CD4-positive, CD25-positive, alpha-beta regulatory T cell (primary cell): ENCODE results near the gene EHMT1. TPM values are rescaled to one million over a fixed set of nuclear protein-coding genes. Genes with fewer than 3 reads are reported as not detected.

ENCODE experiments used
- ATAC-seq, 2 donors: fragments of 150-1000 bp; cut with Tn5 transposase; one replicate each; pipeline ENCODE4 v1.10.0; 2021; ENCODE audit warnings: low read depth in 2 of 2, moderate number of reproducible peaks in 2 of 2, moderate library complexity in 1 of 2
- DNase-seq, 3 donors: peaks; one replicate each; pipeline versions ENCODE4 v3.0.0 to v3.0.0-alpha.2; 2012 to 2022; ENCODE audit warnings: mixed read lengths in 1 of 3
- H3K27ac ChIP-seq: one replicate; pipeline ENCODE4 v1.7.0; 2013; ENCODE audit warnings: mild to moderate bottlenecking, low read length; ENCODE audit not compliant: insufficient read depth, poor library complexity, severe bottlenecking
- H3K27me3 ChIP-seq: one replicate; pipeline ENCODE4 v1.7.0; 2013; ENCODE audit warnings: low read length; ENCODE audit not compliant: control insufficient read depth, insufficient read depth
- H3K36me3 ChIP-seq: one replicate; pipeline ENCODE4 v1.7.0; 2013; ENCODE audit warnings: mild to moderate bottlenecking, low read length, moderate library complexity; ENCODE audit not compliant: control insufficient read depth, insufficient read depth
- H3K4me1 ChIP-seq: 2 replicates; pipeline ENCODE4 v1.7.0; 2013; ENCODE audit warnings: mild to moderate bottlenecking, low read length; ENCODE audit not compliant: insufficient read depth, control insufficient read depth, poor library complexity, severe bottlenecking
- H3K4me3 ChIP-seq: one replicate; pipeline ENCODE4 v1.7.0; 2013; ENCODE audit warnings: low read depth, mild to moderate bottlenecking, low read length, moderate library complexity
- H3K9me3 ChIP-seq, 2 experiments: 1 replicate in 1 of 2; 2 replicates in 1 of 2; pipeline ENCODE4 v1.7.0; 2013; ENCODE audit warnings: low read length in 2 of 2, mild to moderate bottlenecking in 1 of 2, moderate library complexity in 1 of 2; ENCODE audit not compliant: control insufficient read depth in 2 of 2
- H3K27ac Mint-ChIP-seq, 3 donors: one replicate each; pipeline ENCODE4 v1.8.0; 2020 to 2022; ENCODE audit warnings: mild to moderate bottlenecking in 3 of 3, mixed read lengths in 3 of 3, moderate library complexity in 2 of 3
- H3K27me3 Mint-ChIP-seq: one replicate; pipeline ENCODE4 v1.8.0; 2022; ENCODE audit warnings: mild to moderate bottlenecking, mixed read lengths
- H3K36me3 Mint-ChIP-seq: one replicate; pipeline ENCODE4 v1.8.0; 2020; ENCODE audit warnings: mixed read lengths
- H3K4me1 Mint-ChIP-seq, 4 donors: one replicate each; pipeline ENCODE4 v1.8.0; 2020 to 2022; ENCODE audit warnings: mixed read lengths in 4 of 4, mild to moderate bottlenecking in 1 of 4
- H3K4me3 Mint-ChIP-seq, 4 donors: one replicate each; pipeline ENCODE4 v1.8.0; 2020 to 2022; ENCODE audit warnings: mild to moderate bottlenecking in 4 of 4, mixed read lengths in 4 of 4, moderate library complexity in 3 of 4
- H3K9me3 Mint-ChIP-seq, 7 donors: one replicate each; pipeline ENCODE4 v1.8.0; 2020 to 2022; ENCODE audit warnings: mixed read lengths in 7 of 7, mild to moderate bottlenecking in 3 of 7, moderate library complexity in 2 of 7
- polyA plus RNA-seq, 4 donors: library from polyadenylated mRNA; unstranded; fragments of 300-500 nt; fragmentation: Illumina TruSeq; gene quantifications; one replicate each; pipeline ENCODE4 v1.2.3, GENCODE V29; 2021
- total RNA-seq: library from RNA; stranded (reverse); gene quantifications from one replicate; pipeline ENCODE4 v1.2.3, GENCODE V29; 2022

EHMT1 gene
- total and polyA plus RNA-seq, 5 donors from 2014 or later, result 17.9 to 142 (median 20.0) TPM

DNA sequence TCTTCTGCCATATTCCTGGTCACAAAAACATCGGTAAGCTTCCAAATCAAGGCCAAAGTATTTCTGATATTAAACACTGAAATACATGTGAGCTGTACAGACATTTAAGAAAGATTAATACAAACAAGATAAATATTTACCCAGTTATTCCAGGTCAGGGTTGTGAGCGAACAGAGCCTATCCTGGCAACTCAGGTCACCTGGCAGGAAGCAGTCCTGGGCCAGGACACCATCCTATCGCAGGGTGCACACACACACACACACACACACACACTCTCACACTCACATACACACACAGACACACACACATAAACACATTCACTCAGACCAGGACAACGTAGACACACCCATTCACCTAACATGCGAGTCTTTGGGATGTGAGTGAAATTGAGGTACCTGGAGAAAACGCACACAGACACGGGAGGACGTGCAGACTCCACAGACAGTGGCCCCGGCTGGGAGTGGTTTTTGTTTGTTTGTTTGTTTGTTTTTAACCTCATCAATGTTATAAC lies 176.4 kb downstream of the EHMT1 start:
- H3K36me3 Mint-ChIP-seq, result peaks cover 67% of the 10 kb centered on the region
- ATAC-seq (no peak), DNase-seq (no peak)
- H3K9me3 Mint-ChIP-seq, result peaks cover 0 to 2% (median 0%) of the 10 kb centered on the region in 7 donors
- Histone ChIP-seq H3K9me3 (no peaks in the 10 kb centered on the region), H3K4me1 (no peaks in the 10 kb centered on the region), H3K36me3 (peaks cover 76% of the 10 kb centered on the region), H3K27ac (no peak overlapping the region), H3K27me3 (no peaks in the 10 kb centered on the region), H3K4me3 (no peak overlapping the region)
- H3K27me3 Mint-ChIP-seq, result no peaks in the 10 kb centered on the region
- peaks cover 0 to 4% (median 1%) of the 10 kb centered on the region in 4 donors for H3K4me1 Mint-ChIP-seq
- H3K27ac Mint-ChIP-seq, result peak overlapping the region in 2 of 3 donors; percentile 28 to 95
- H3K4me3 Mint-ChIP-seq, result no peak overlapping the region

DNA sequence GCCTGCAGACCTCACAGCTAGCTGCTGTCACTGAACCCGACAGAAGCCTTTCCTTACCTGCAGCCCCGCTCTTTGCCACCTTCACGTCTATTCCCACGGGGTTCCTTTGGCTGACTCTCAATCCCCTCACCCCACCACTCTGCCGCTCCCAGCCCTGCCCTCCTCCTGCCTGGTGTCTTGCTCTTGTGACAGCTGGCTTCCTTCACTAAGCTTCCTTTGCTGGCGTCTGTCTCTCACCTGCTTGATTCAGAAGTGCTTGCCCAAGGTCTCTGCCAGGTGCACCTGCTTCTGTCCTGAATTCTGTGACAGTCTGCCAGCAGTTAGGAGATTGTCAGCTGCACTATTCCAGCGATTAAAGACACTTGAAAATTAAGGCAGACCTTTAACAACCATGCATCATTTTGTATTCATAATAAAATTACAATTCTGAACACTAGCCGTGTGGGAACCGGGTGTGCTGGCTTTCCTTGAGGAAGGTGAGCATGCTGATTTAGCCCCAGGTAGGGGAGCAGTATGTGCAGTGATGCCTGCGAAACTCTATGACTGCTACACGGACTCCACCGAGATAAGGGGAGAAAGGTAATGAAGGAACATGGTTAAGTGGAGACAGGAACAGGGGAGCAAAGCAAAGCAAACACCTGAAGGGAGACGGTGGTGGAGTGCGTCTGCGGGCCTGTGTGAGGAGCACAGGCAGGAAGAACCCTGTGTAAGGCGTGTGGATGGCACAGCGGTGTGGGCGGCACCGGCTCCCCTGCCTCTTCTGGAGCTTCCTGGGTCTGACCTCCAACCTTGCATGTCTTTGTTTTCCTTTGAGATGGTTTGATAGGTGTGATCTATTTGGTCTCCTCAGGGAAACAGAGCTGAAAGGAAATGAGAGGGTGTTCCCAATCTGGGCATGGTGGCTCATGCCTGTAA lies 178.7 kb downstream of the EHMT1 start:
- H3K36me3 Mint-ChIP-seq, result peaks cover 74% of the 10 kb centered on the region
- Histone ChIP-seq H3K4me1 (no peaks in the 10 kb centered on the region), H3K36me3 (peaks cover 72% of the 10 kb centered on the region), H3K27ac (no peak overlapping the region), H3K9me3 (no peaks in the 10 kb centered on the region), H3K4me3 (no peak overlapping the region), H3K27me3 (no peaks in the 10 kb centered on the region)
- H3K9me3 Mint-ChIP-seq, result peaks cover 0 to 1% (median 0%) of the 10 kb centered on the region in 7 donors
- H3K4me1 Mint-ChIP-seq, result peaks cover 0 to 4% (median 1%) of the 10 kb centered on the region in 4 donors
- no peaks in the 10 kb centered on the region for H3K27me3 Mint-ChIP-seq
- H3K27ac Mint-ChIP-seq, result peak overlapping the region; percentile 29 to 87 (median 73)
- DNase-seq (no peak), ATAC-seq (no peak)
- H3K4me3 Mint-ChIP-seq, result no peak overlapping the region

DNA sequence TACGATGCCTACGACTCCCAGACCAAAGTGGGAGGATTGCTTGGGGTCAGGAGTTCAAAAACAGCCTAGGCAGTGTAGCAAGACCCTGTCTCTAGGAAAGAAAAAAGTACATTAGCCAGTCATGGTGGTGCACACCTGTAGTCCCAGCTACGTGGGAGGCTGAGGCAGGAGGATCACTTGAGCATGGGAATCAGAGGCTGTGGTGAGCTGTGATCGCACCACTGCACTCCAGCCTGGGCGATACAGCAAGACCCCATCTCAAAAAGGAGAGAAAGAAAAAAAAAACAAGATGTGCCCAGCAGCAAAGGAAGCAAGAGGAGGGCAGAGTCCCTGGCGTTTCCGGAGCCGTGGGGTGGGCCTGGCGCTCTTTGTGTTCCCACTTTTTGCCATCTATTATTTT lies 179.3 kb downstream of the EHMT1 start:
- peaks cover 74% of the 10 kb centered on the region for H3K36me3 Mint-ChIP-seq

DNA sequence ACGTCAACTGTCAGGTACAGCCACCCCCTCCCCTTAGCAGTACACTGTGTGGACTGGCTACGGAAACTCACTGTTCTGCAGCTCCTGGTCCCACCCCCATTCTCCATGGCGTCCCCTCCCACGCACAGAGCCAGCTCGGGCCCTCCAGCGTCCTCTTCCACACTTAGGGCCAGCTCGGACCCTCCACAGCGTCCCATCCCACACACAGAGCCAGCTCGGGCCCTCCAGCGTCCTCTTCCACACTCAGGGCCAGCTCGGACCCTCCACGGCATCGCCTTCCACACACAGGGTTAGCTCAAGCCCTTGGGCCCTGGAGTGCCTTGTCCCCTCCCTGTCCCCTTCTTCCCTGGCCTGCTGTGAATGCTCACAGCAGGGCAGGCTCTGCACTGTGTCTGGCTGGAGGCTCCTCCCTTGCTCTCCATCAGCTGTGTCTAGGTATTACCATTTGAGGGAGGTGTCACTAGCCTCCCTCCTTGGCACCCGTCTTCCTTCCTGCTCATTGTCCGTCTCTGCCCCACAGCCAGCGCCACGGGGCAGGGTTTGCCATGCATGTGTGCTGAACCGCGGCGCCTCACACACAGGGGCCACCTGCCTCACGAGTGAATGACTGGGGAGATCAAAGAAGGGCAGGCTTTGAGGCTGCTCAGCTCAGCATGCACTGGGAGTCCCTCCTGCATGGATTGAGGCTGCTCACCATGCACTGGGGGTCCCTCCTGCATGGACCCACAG lies 180.3 kb downstream of the EHMT1 start:
- H3K27ac Mint-ChIP-seq, result peak overlapping the region in 2 of 3 donors; percentile 41 to 90

More for the DNA sequence above, 179.3 kb downstream of the EHMT1 start:
- Histone ChIP-seq H3K9me3 (no peaks in the 10 kb centered on the region), H3K27ac (no peak overlapping the region), H3K4me3 (no peak overlapping the region), H3K36me3 (peaks cover 72% of the 10 kb centered on the region), H3K4me1 (no peaks in the 10 kb centered on the region), H3K27me3 (no peaks in the 10 kb centered on the region)
- H3K27ac Mint-ChIP-seq, result peak overlapping the region in 1 of 3 donors; percentile 29
- no peaks in the 10 kb centered on the region for H3K9me3 Mint-ChIP-seq
- DNase-seq (no peak), ATAC-seq (no peak)
- no peaks in the 10 kb centered on the region for H3K27me3 Mint-ChIP-seq
- no peak overlapping the region for H3K4me3 Mint-ChIP-seq
- peaks cover 0 to 4% (median 1%) of the 10 kb centered on the region in 4 donors for H3K4me1 Mint-ChIP-seq

DNA sequence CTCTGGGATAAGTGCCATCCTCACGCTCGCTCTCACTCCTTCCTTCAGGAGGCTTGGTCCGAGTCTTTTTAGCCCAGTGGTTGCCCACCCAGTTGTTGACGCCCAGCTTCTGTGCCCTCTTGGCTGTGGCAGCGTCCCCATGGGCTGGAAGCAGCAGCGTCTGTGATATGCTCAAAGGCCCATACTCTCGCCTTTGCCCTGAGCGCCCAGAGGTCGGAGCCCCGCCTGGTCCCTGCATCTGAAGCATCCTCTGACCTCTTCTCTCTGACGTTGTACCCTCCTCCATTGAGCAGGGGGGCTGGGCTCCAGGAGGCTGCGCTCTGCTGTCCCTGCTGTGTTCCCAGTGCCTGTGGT lies 180.8 kb downstream of the EHMT1 start:
- Histone ChIP-seq H3K9me3 (no peaks in the 10 kb centered on the region), H3K4me3 (no peak overlapping the region), H3K27me3 (no peaks in the 10 kb centered on the region), H3K4me1 (no peaks in the 10 kb centered on the region), H3K27ac (no peak overlapping the region), H3K36me3 (peaks cover 61% of the 10 kb centered on the region)
- Mint-ChIP-seq H3K9me3 (no peaks in the 10 kb centered on the region), H3K4me3 (no peak overlapping the region), H3K4me1 (peaks cover 0 to 6% (median 1%) of the 10 kb centered on the region in 4 donors), H3K27ac (peak overlapping the region in 1 of 3 donors; percentile 41), H3K27me3 (no peaks in the 10 kb centered on the region), H3K36me3 (peaks cover 79% of the 10 kb centered on the region)
- ATAC-seq, result no peak
- no peak for DNase-seq

More for the DNA sequence above, 180.3 kb downstream of the EHMT1 start:
- Mint-ChIP-seq H3K27me3 (no peaks in the 10 kb centered on the region), H3K4me3 (no peak overlapping the region), H3K4me1 (peaks cover 0 to 6% (median 1%) of the 10 kb centered on the region in 4 donors), H3K9me3 (no peaks in the 10 kb centered on the region), H3K36me3 (peaks cover 77% of the 10 kb centered on the region)
- H3K4me3 ChIP-seq, result no peak overlapping the region
- H3K36me3 ChIP-seq, result peaks cover 66% of the 10 kb centered on the region
- no peaks in the 10 kb centered on the region for H3K27me3 ChIP-seq
- H3K9me3 ChIP-seq, result no peaks in the 10 kb centered on the region
- DNase-seq (no peak), ATAC-seq (no peak)
- no peak overlapping the region for H3K27ac ChIP-seq
- no peaks in the 10 kb centered on the region for H3K4me1 ChIP-seq

DNA sequence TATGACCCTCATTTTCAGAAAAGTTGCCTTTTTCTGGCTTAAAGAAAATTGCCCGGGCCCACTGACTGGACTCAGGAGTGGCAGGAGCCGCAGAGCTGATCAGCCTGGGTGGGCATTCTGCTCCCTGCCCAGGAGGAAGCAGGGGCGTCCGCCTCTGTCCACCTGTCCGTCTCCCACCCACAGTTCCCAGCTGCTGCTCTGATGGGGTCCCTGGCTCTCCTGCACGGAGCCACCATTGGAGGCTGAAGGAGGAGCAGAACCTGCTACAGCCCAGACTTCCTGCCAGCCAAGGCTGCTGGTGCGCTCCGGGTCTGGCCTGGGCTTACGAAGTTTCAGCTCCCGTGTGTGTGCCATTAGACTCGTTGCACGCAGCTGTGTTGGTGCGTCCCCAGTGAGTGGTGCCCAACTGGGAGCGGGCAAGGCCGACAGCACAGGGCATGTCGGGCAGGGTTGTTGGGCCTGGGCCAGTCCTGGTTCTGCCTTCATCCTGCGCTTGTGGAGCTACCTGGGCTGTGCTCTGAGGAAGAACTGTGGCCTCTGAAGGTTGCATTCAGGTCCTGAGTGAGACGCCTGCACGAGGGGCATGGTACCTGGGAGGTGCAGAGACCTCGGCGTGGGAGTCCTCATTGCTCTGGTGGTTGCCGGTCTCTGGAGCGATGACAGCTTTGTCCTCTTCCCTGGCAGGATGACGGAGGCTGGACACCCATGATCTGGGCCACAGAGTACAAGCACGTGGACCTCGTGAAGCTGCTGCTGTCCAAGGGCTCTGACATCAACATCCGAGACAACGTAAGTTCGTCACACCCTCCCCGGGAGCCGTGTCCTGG lies 181.6 kb downstream of the EHMT1 start:
- no peak overlapping the region for H3K4me3 Mint-ChIP-seq
- Histone ChIP-seq H3K4me3 (no peak overlapping the region), H3K4me1 (no peaks in the 10 kb centered on the region), H3K27ac (no peak overlapping the region), H3K27me3 (no peaks in the 10 kb centered on the region), H3K9me3 (no peaks in the 10 kb centered on the region), H3K36me3 (peaks cover 53% of the 10 kb centered on the region)
- peaks cover 79% of the 10 kb centered on the region for H3K36me3 Mint-ChIP-seq
- no peak for ATAC-seq
- H3K27ac Mint-ChIP-seq, result no peak overlapping the region
- no peaks in the 10 kb centered on the region for H3K27me3 Mint-ChIP-seq
- DNase-seq, result no peak
- no peaks in the 10 kb centered on the region for H3K9me3 Mint-ChIP-seq
- H3K4me1 Mint-ChIP-seq, result peaks cover 0 to 6% (median 2%) of the 10 kb centered on the region in 4 donors

DNA sequence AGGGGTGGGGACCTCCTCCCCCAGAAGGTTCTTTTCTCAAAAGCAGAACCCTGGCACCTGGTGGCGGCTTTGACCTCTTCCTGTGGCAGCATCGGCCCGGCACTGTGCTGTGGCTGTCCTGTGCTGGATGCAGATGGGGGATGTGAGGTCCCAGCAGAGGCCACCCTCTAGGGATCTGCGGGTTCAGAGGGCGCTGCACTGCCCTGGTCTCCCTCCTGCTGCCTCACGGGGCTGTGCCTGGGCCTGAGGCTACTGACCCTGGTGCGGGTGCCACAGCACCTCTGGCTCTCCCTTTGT lies 182.2 kb downstream of the EHMT1 start:
- Histone ChIP-seq H3K4me3 (no peak overlapping the region), H3K27ac (no peak overlapping the region), H3K27me3 (no peaks in the 10 kb centered on the region), H3K9me3 (no peaks in the 10 kb centered on the region), H3K36me3 (peaks cover 50% of the 10 kb centered on the region), H3K4me1 (no peaks in the 10 kb centered on the region)
- Mint-ChIP-seq H3K4me3 (no peak overlapping the region), H3K27me3 (no peaks in the 10 kb centered on the region), H3K4me1 (peaks cover 0 to 4% (median 2%) of the 10 kb centered on the region in 4 donors), H3K36me3 (peaks cover 75% of the 10 kb centered on the region), H3K27ac (peak overlapping the region in 1 of 3 donors; percentile 20), H3K9me3 (no peaks in the 10 kb centered on the region)
- ATAC-seq (no peak), DNase-seq (no peak)
